ENCODE results near the gene EXOC6B. TPM values are rescaled to one million over a fixed set of nuclear protein-coding genes. Genes with fewer than 3 reads are reported as not detected.

The EXOC6B gene
- total and polyA plus RNA-seq, 2 of the 8 experiments (the other 6 are each of a cell fraction or from before 2014, with no cell fraction given) = 13.5 to 33.0 TPM

DNA sequence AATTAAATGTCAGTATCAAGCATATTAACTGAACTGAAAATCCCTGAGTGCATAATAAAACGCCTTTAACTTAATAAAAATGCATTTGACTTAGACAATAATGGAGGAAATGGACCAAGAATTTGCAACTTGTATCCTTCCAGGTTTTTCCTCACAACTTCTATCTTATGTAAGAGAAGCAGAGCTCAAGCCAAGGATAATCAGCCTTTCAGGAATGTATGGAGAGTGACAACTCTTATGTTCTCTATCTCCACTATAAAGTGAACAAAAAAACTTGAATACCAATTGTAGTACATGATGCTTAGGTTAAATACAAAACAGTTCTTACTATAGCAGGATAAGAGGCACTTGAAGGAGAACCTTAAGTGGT is 613.4 kb downstream of the EXOC6B start:
- Histone ChIP-seq H2BK120ac (replicated peaks; ENCODE audit: low read depth, low read length) (no peak overlapping the region), H3K14ac (ENCODE audit: insufficient read length) (no peak overlapping the region), H2AFZ (ENCODE audit: low read length) (no peak overlapping the region), H3K18ac (ENCODE audit: extremely low read depth, low read length) (no peak overlapping the region), H3K9me3 (ENCODE audit: insufficient read depth in 2 of 2, low read depth in 1 of 2, low read length in 1 of 2) (no peaks in the 10 kb centered on the region), H3K27me3 (replicated peaks in 1 of 4; ENCODE audit: control insufficient read depth in 3 of 4, extremely low read depth in 1 of 4, insufficient read depth in 3 of 4, low read length in 3 of 4) (no peaks in the 10 kb centered on the region), H3K4me3 (ENCODE audit: extremely low read depth in 1 of 4, insufficient read depth in 2 of 4, low read depth in 3 of 4, low read length in 4 of 4) (no peak overlapping the region), H4K5ac (ENCODE audit: insufficient read length, low read depth, low read length) (no peak overlapping the region), H3K79me2 (ENCODE audit: control insufficient read depth in 1 of 2, insufficient read depth in 2 of 2, low read length in 2 of 2) (no peaks in the 10 kb centered on the region), H3K4me1 (replicated peaks in 1 of 4; ENCODE audit: control insufficient read depth in 3 of 4, insufficient read depth in 4 of 4, low read length in 3 of 4) (no peaks in the 10 kb centered on the region; a peak in 1 of 7 replicates), H2BK5ac (ENCODE audit: low read depth, low read length) (no peak overlapping the region), H2AK5ac (ENCODE audit: low read depth, low read length) (no peak overlapping the region), H4K20me1 (replicated peaks in 1 of 2; ENCODE audit: control insufficient read depth in 1 of 2, insufficient read depth in 2 of 2, low read length in 2 of 2) (no peaks in the 10 kb centered on the region), H2BK20ac (ENCODE audit: low read length) (no peak overlapping the region), H3K4ac (replicated peaks; ENCODE audit: insufficient read length, low read depth, low read length) (no peak overlapping the region), H3K27ac (ENCODE audit: low read depth, low read length) (no peak overlapping the region), H3K23me2 (ENCODE audit: low read depth, low read length) (no peaks in the 10 kb centered on the region), H3K9ac (replicated peaks in 1 of 4; ENCODE audit: extremely low read depth in 1 of 4, low read depth in 3 of 4, low read length in 3 of 4) (no peak overlapping the region), H2BK15ac (ENCODE audit: low read length) (no peak overlapping the region), H2BK12ac (ENCODE audit: low read depth, low read length) (no peak overlapping the region), H3K79me1 (ENCODE audit: low read depth, low read length) (no peaks in the 10 kb centered on the region), H3K4me2 (ENCODE audit: insufficient read depth in 1 of 2, low read depth in 2 of 2, low read length in 2 of 2) (no peak overlapping the region), H4K8ac (ENCODE audit: extremely low read depth, insufficient read depth, low read length) (no peak overlapping the region), H3K23ac (ENCODE audit: insufficient read length) (no peak overlapping the region), H3K36me3 (ENCODE audit: control insufficient read depth in 2 of 4, insufficient read depth in 4 of 4, low read length in 3 of 4) (no peaks in the 10 kb centered on the region), H3K56ac (replicated peaks; ENCODE audit: insufficient read length, low read depth, low read length) (no peak overlapping the region), H4K91ac (replicated peaks; ENCODE audit: insufficient read length, low read length) (no peak overlapping the region)
- FAIRE-seq = no peak
- 100% methylated on average over 1 of the region's 1 CpG; no CpG with 5 or more reads in 1 of the 2 experiments for WGBS, 2 experiments (ENCODE audit: extremely low coverage in 1 of 2, insufficient coverage in 1 of 2, insufficient read length in 1 of 2, insufficient replicate concordance in 2 of 2, low coverage in 1 of 2, low lambda C conversion rate in 2 of 2, missing lambda C conversion rate in 1 of 2)
- ChIA-PET POLR2A (ENCODE audit: partially characterized antibody) (no interaction called here), CTCF (ENCODE audit: partially characterized antibody) (no interaction called here)
- no peak for TF ChIP-seq JUND (IDR thresholded peaks at IDR 0.05; ENCODE audit: low read length)
- TF ChIP-seq JUN (IDR thresholded peaks at IDR 0.05; ENCODE audit: low read depth, low read length) = no peak
- TF ChIP-seq RBBP5 (IDR thresholded peaks at IDR 0.05; ENCODE audit: borderline replicate concordance, low read depth, low read length) = no peak
- TF ChIP-seq SIRT6 (IDR thresholded peaks at IDR 0.05; ENCODE audit: low read length) = no peak
- no peak for TF ChIP-seq POLR2A (IDR thresholded peaks at IDR 0.05; ENCODE audit: control extremely low read depth in 1 of 2, low read depth in 2 of 2, low read length in 2 of 2)
- DNase-seq (ENCODE audit: low read depth in 1 of 2, low spot score in 2 of 2) = no peak
